Endothelial cell of umbilical vein (primary cell): ENCODE results near the gene HPCAL4.

ENCODE experiments used
- JUN ChIP-seq: IDR thresholded peaks from 2 replicates; pipeline ENCODE4 v1.6.1; 2011; ENCODE audit warnings: borderline replicate concordance, low read depth; ENCODE audit not compliant: insufficient read length, insufficient read depth
- MYC ChIP-seq: IDR thresholded peaks from one replicate; pipeline ENCODE4 v1.6.1; 2011; ENCODE audit warnings: mild to moderate bottlenecking, low read depth, low read length
- POLR2A ChIP-seq: IDR thresholded peaks from 2 replicates; pipeline ENCODE4 v1.6.1; 2012; ENCODE audit warnings: low read depth, mild to moderate bottlenecking, control low read depth, low read length
- TF ChIP-seq, protein P1 (sequence below), 2 donors: IDR thresholded peaks; 1 replicate in 1 of 2; 2 replicates in 1 of 2; pipeline ENCODE4 v1.5.1; 2011; ENCODE audit warnings: low read length in 2 of 2, mild to moderate bottlenecking in 2 of 2, moderate library complexity in 2 of 2, control low read depth in 1 of 2, inconsistent platforms in 1 of 2, low read depth in 1 of 2; ENCODE audit not compliant: insufficient read depth in 1 of 2; ENCODE audit errors: extremely low read depth in 1 of 2

DNA sequence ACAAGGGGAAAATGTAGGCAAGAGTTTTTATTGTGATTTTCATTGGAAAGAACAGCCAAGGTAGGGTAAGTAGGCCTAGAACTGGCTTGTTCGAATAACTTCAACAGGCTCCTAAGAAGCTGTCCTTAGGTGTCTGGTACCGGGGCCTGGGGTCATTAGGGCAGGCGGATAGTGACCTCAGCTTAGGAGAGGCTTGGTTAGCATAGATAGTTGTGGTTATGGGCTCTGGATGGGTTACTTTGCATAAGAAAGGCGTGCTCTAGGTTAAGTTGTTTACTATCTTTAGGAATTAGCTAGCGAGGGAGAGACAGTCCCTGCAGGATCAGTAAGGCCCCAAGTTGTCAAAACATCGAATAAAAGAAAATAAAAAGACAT lies 20.7 kb upstream of the HPCAL4 start:
- TF ChIP-seq, protein P1, sequence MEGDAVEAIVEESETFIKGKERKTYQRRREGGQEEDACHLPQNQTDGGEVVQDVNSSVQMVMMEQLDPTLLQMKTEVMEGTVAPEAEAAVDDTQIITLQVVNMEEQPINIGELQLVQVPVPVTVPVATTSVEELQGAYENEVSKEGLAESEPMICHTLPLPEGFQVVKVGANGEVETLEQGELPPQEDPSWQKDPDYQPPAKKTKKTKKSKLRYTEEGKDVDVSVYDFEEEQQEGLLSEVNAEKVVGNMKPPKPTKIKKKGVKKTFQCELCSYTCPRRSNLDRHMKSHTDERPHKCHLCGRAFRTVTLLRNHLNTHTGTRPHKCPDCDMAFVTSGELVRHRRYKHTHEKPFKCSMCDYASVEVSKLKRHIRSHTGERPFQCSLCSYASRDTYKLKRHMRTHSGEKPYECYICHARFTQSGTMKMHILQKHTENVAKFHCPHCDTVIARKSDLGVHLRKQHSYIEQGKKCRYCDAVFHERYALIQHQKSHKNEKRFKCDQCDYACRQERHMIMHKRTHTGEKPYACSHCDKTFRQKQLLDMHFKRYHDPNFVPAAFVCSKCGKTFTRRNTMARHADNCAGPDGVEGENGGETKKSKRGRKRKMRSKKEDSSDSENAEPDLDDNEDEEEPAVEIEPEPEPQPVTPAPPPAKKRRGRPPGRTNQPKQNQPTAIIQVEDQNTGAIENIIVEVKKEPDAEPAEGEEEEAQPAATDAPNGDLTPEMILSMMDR (IDR thresholded peaks at IDR 0.05; ENCODE audit: extremely low read depth in 1 of 2, insufficient read depth in 1 of 2, low read depth in 1 of 2, low read length in 2 of 2) = no peak
- TF ChIP-seq MYC (no peak), POLR2A (no peak), JUN (no peak)
